T-helper 2 cell (primary cell): ENCODE measurements around the gene ORMDL1.
"Not testable (repeated sequence)": the region's sequence is repeated elsewhere in the genome, so short reads cannot be mapped to it uniquely, and the experiment has no call there.

Source experiments
- DNase-seq, 5 experiments: peaks; one replicate each; pipeline versions ENCODE4 v3.0.0 to v3.0.0-alpha.2; 2012 to 2022

The ORMDL1 gene

GRCh38 chr2:189770590-189771322 lies 13.4 kb downstream of the ORMDL1 start:
- no peak for DNase-seq

GRCh38 chr2:189763908-189764661 lies 20.1 kb downstream of the ORMDL1 start:
- DNase-seq = peak in 1 of 5 experiments; percentile 20

GRCh38 chr2:189762551-189763298 lies 21.4 kb downstream of the ORMDL1 start, which contains the start of gene OSGEPL1:
Gene OSGEPL1 (minus strand): TSS chr2:189762792. CDS start chr2:189761640, 1,152 bp downstream.
- peak; percentile 68 to 97 (median 88) for DNase-seq

GRCh38 chr2:189762229-189762550 lies 21.9 kb downstream of the ORMDL1 start:
- DNase-seq = no peak

- DNase-seq = not testable (repeated sequence)
Observed at GRCh38 chr2:189760154-189760553, 24.0 kb downstream of the ORMDL1 start.

- no peak for DNase-seq
Observed at GRCh38 chr2:189756311-189756952, 27.7 kb downstream of the ORMDL1 start.

GRCh38 chr2:189751080-189751658 lies 33.0 kb downstream of the ORMDL1 start:
- DNase-seq = peak in 3 of 5 experiments; percentile 10 to 43 (median 27)

GRCh38 chr2:189729430-189729829 lies 54.7 kb downstream of the ORMDL1 start:
- no peak for DNase-seq

- no peak for DNase-seq
Observed at GRCh38 chr2:189726849-189727248, 57.3 kb downstream of the ORMDL1 start.

- no peak for DNase-seq
Observed at GRCh38 chr2:189726271-189726670, 57.9 kb downstream of the ORMDL1 start.

GRCh38 chr2:189723192-189723591 lies 60.9 kb downstream of the ORMDL1 start:
- peak in 1 of 5 experiments; percentile 23 for DNase-seq
